ENCODE data around the gene C1orf50.

The C1orf50 gene

DNA sequence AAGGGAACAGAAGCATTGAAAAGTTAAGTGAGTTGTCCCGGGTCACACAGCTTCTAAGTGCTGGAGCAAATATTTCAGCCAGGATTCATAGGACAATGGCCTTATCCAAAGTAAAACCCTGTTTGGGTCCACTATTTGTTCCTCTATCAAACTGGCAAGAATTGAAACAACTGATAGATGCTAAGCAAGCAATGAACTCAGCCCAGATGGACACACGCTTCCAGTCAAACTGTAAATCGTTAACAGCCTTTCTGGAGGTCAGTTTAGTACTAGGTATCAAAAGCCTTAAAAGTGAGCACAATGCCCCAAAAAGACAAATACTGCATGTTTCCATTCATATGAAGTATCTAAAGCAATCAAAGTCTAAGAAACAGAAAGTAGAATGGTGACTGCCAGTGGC, 50.9 kb downstream of the C1orf50 start:
- no peak for TF ChIP-seq SUZ12 (IDR thresholded peaks at IDR 0.05; ENCODE audit: extremely low read depth, insufficient read depth, insufficient read length)
- no peak for TF ChIP-seq ZNF274 (IDR thresholded peaks at IDR 0.05; ENCODE audit: low read depth, low read length)
- TF ChIP-seq YY1 (IDR thresholded peaks at IDR 0.05; ENCODE audit: insufficient read depth, insufficient read length) = no peak
- no peaks in the 10 kb centered on the region for H3K27me3 ChIP-seq (ENCODE audit: insufficient read depth, insufficient read length)
- no peak for DNase-seq (ENCODE audit: low read depth, low spot score)
- H3K9ac ChIP-seq (ENCODE audit: insufficient read length, low read depth) = no peak overlapping the region
- H3K36me3 ChIP-seq (ENCODE audit: insufficient read depth, insufficient read length, low read length) = peaks cover 12% of the 10 kb centered on the region
- peaks cover 2% of the 10 kb centered on the region for H3K4me1 ChIP-seq (ENCODE audit: insufficient read depth, insufficient read length)
- no peak overlapping the region for H3K4me3 ChIP-seq (ENCODE audit: insufficient read length, low read depth)
- peaks cover 9% of the 10 kb centered on the region for H3K9me3 ChIP-seq (ENCODE audit: insufficient read depth, low read length)

DNA sequence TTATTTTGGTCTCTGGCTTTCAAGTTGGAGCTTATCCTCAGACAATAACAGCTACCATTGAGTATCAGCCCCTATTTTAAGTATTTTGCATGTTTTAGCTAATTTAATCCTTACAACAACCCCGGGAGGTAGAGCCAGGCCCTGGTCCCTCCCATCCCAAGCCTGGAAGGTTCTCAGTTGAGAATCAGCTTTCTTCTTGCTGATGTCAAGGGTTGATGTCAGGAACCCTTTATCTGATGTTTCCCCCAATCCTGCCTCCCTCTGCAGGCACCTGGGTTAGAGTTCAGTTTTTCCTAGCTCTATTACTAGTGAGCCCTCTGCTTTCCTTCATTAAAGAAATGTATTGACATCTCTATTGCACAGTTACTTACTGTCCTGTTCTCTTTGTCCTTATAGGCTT, 53.8 kb downstream of the C1orf50 start:
- H3K4me1 ChIP-seq (ENCODE audit: insufficient read depth, insufficient read length) = no peaks in the 10 kb centered on the region
- H3K4me3 ChIP-seq (ENCODE audit: insufficient read length, low read depth) = no peak overlapping the region
- no peaks in the 10 kb centered on the region for H3K9me3 ChIP-seq (ENCODE audit: insufficient read depth, low read length)
- TF ChIP-seq ZNF274 (IDR thresholded peaks at IDR 0.05; ENCODE audit: low read depth, low read length) = no peak
- no peak for TF ChIP-seq YY1 (IDR thresholded peaks at IDR 0.05; ENCODE audit: insufficient read depth, insufficient read length)
- TF ChIP-seq SUZ12 (IDR thresholded peaks at IDR 0.05; ENCODE audit: extremely low read depth, insufficient read depth, insufficient read length) = no peak
- no peak overlapping the region for H3K9ac ChIP-seq (ENCODE audit: insufficient read length, low read depth)
- peaks cover 3% of the 10 kb centered on the region for H3K36me3 ChIP-seq (ENCODE audit: insufficient read depth, insufficient read length, low read length)
- no peaks in the 10 kb centered on the region for H3K27me3 ChIP-seq (ENCODE audit: insufficient read depth, insufficient read length)
- no peak for DNase-seq (ENCODE audit: low read depth, low spot score)

DNA sequence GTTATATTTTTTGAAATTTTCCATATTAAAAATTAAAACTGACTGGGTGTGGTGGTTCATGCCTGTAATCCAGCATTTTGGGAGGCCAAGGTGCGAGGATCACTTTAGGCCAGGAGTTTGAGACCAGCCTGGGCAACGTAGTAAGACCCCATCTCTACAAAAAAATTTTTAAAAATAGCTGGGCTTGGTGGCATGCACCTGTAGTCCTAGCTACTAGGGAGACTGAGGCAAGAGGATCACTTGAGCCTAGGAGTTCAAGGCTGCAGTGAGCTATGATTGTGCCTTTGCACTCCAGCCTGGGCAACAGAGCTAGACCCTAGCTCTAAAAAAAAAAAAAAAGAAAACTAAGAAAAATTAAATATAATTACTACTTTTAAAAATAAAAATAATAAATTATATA, 54.6 kb downstream of the C1orf50 start:
- Histone ChIP-seq H3K4me3 (ENCODE audit: insufficient read length, low read depth) (no peak overlapping the region), H3K27me3 (ENCODE audit: insufficient read depth, insufficient read length) (no peaks in the 10 kb centered on the region), H3K9ac (ENCODE audit: insufficient read length, low read depth) (no peak overlapping the region), H3K4me1 (ENCODE audit: insufficient read depth, insufficient read length) (no peaks in the 10 kb centered on the region), H3K36me3 (ENCODE audit: insufficient read depth, insufficient read length, low read length) (no peaks in the 10 kb centered on the region), H3K9me3 (ENCODE audit: insufficient read depth, low read length) (no peaks in the 10 kb centered on the region)
- DNase-seq (ENCODE audit: low read depth, low spot score) = no peak
- no peak for TF ChIP-seq ZNF274 (IDR thresholded peaks at IDR 0.05; ENCODE audit: low read depth, low read length)
- TF ChIP-seq SUZ12 (IDR thresholded peaks at IDR 0.05; ENCODE audit: extremely low read depth, insufficient read depth, insufficient read length) = no peak
- TF ChIP-seq YY1 (IDR thresholded peaks at IDR 0.05; ENCODE audit: insufficient read depth, insufficient read length) = no peak

DNA sequence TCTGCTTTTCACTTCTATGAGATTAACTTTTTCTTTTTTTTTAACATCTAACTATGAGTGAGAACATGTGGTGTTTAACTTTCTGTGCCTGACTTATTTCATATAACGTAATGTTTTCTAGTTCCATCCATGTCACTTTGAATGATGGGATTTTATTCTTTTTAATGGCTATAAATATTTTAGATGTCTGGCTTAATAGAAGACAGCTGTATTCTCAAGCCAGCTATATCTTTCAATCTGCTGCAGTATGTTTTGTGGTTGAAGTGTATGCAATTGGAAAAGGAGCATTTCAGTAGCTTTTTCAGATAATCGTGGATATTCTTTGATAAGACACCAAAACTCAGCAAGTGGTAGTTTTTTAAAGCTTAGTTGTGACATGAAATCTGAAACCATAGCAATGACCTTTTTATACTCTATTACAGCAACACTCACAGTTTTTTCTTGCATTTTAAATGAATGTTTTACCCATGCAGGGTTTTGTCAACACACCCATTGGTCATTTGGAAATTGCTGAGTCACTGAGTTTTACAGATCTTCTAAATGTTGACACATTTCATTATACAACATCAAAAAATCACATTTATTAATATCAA, 55.8 kb downstream of the C1orf50 start:
- TF ChIP-seq ZNF274 (IDR thresholded peaks at IDR 0.05; ENCODE audit: low read depth, low read length) = no peak
- TF ChIP-seq YY1 (IDR thresholded peaks at IDR 0.05; ENCODE audit: insufficient read depth, insufficient read length) = no peak
- no peak for TF ChIP-seq SUZ12 (IDR thresholded peaks at IDR 0.05; ENCODE audit: extremely low read depth, insufficient read depth, insufficient read length)
- Histone ChIP-seq H3K4me3 (ENCODE audit: insufficient read length, low read depth) (no peak overlapping the region), H3K9ac (ENCODE audit: insufficient read length, low read depth) (no peak overlapping the region), H3K9me3 (ENCODE audit: insufficient read depth, low read length) (no peaks in the 10 kb centered on the region), H3K27me3 (ENCODE audit: insufficient read depth, insufficient read length) (no peaks in the 10 kb centered on the region), H3K36me3 (ENCODE audit: insufficient read depth, insufficient read length, low read length) (no peaks in the 10 kb centered on the region), H3K4me1 (ENCODE audit: insufficient read depth, insufficient read length) (no peaks in the 10 kb centered on the region)
- no peak for DNase-seq (ENCODE audit: low read depth, low spot score)

DNA sequence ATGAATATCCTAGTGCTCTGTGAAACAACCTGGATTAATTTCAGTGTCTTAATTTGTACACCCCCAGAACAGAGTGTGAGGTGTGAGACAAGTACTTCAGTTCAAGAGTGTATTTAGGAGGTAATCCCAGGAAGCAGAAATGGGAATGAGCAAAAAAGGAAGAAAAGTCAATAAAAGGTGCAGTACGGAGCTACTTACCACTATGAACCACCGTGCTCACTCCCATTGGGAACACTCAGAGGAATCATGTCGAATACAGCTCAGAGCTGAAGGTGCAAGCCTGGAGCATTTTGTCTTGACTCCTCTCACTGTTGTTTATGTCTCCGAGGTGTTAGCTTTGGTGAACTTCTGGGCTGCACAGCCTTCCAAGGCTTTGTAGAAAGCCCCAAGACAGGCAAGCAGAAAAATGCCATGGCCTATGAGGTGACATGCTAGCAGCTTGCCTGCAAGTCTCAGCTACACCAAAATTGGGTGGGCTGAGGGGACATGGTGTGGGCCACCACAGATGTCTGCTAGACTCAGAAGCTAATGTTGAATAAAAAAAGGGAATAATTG, 57.5 kb downstream of the C1orf50 start:
- no peak for DNase-seq (ENCODE audit: low read depth, low spot score)
- Histone ChIP-seq H3K9ac (ENCODE audit: insufficient read length, low read depth) (no peak overlapping the region), H3K36me3 (ENCODE audit: insufficient read depth, insufficient read length, low read length) (no peaks in the 10 kb centered on the region), H3K27me3 (ENCODE audit: insufficient read depth, insufficient read length) (no peaks in the 10 kb centered on the region), H3K4me1 (ENCODE audit: insufficient read depth, insufficient read length) (no peaks in the 10 kb centered on the region), H3K4me3 (ENCODE audit: insufficient read length, low read depth) (no peak overlapping the region), H3K9me3 (ENCODE audit: insufficient read depth, low read length) (no peaks in the 10 kb centered on the region)
- TF ChIP-seq YY1 (IDR thresholded peaks at IDR 0.05; ENCODE audit: insufficient read depth, insufficient read length) (no peak), ZNF274 (IDR thresholded peaks at IDR 0.05; ENCODE audit: low read depth, low read length) (no peak), SUZ12 (IDR thresholded peaks at IDR 0.05; ENCODE audit: extremely low read depth, insufficient read depth, insufficient read length) (no peak)

DNA sequence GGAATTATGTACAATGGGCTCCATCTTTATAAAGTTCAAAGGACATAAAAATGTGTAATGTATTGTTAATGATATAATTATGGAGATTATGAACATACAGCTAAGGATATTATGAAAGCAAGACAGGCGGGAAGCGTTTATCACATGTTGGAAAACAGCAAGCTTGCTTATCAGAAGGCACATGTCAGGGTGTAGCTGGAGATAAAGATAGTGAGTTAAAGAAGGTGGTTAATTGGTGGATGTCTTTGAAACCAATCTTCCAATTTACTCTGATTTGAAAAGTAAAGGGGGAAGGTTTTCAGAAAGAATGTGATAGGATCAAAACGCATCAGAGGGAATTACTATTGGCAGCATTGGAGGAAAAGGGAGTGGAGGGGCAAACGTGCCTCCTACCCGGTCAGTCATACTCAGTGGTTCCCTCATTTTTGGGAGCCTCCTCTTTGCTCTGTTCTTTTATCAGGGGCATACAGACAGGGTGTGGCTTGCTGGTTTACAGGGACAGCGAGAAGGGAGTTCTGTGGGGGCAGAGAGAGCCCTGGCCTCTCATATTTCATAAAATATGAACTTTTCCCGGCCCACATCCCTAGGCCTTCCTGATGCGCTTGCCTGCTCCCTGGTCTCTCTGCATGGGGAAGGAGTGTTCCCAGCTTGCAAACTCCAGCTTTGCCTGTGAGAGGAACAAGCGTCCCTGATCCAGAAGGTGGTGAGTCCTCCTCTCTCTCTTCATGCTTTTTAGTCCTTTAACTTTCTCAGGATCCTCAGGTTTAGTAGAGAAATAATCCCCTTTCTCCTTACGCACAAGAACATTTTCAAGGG, 58.2 kb downstream of the C1orf50 start:
- no peaks in the 10 kb centered on the region for H3K27me3 ChIP-seq (ENCODE audit: insufficient read depth, insufficient read length)

More for the DNA sequence above, 58.2 kb downstream of the C1orf50 start:
- H3K9ac ChIP-seq (ENCODE audit: insufficient read length, low read depth) = no peak overlapping the region
- no peaks in the 10 kb centered on the region for H3K4me1 ChIP-seq (ENCODE audit: insufficient read depth, insufficient read length)
- H3K36me3 ChIP-seq (ENCODE audit: insufficient read depth, insufficient read length, low read length) = no peaks in the 10 kb centered on the region
- H3K9me3 ChIP-seq (ENCODE audit: insufficient read depth, low read length) = no peaks in the 10 kb centered on the region
- no peak for TF ChIP-seq ZNF274 (IDR thresholded peaks at IDR 0.05; ENCODE audit: low read depth, low read length)
- TF ChIP-seq YY1 (IDR thresholded peaks at IDR 0.05; ENCODE audit: insufficient read depth, insufficient read length) = no peak
- no peak for TF ChIP-seq SUZ12 (IDR thresholded peaks at IDR 0.05; ENCODE audit: extremely low read depth, insufficient read depth, insufficient read length)
- H3K4me3 ChIP-seq (ENCODE audit: insufficient read length, low read depth) = no peak overlapping the region
- DNase-seq (ENCODE audit: low read depth, low spot score) = no peak
